ENCODE results near the gene ICAM2. TPM values are rescaled to one million over a fixed set of nuclear protein-coding genes. Genes with fewer than 3 reads are reported as not detected.

The ICAM2 gene
- 10 to 100 TPM; 25.2 to 70.2 (median 32.4) TPM for total RNA-seq
- polyA plus RNA-seq, result 100 to 1,000 TPM in 1 of 2 donors, 10 to 100 TPM in 1; 83.9 to 117 TPM
- long read RNA-seq, donor 1, transcript ICAM2-203 (4 exons, 1,221 nt), result minor isoform, 8 of 27 reads
- long read RNA-seq, donor 1, transcript ICAM2-208 (5 exons, 1,103 nt), result major isoform, 14 of 27 reads
- long read RNA-seq, donor 1, partial matches to known transcripts, result 4 of 27 reads
- long read RNA-seq, donor 1, other reads (novel, unspliced or antisense), result 0 of 27 reads
- long read RNA-seq, donor 2, transcript ICAM2-208 (5 exons, 1,103 nt), result major isoform, 19 of 35 reads
- long read RNA-seq, donor 2, transcript ICAM2-203 (4 exons, 1,221 nt), result minor isoform, 9 of 35 reads
- long read RNA-seq, donor 2, partial matches to known transcripts, result 3 of 35 reads
- long read RNA-seq, donor 2, other reads (novel, unspliced or antisense), result 4 of 35 reads
- long read RNA-seq, donor 3, transcript ICAM2-203 (4 exons, 1,221 nt), result major isoform, 23 of 50 reads
- long read RNA-seq, donor 3, transcript ICAM2-208 (5 exons, 1,103 nt), result minor isoform, 14 of 50 reads
- long read RNA-seq, donor 3, partial matches to known transcripts, result 2 of 50 reads
- long read RNA-seq, donor 3, other reads (novel, unspliced or antisense), result 7 of 50 reads

GRCh38 chr17:64020056-64020766 is at the start of gene ICAM2:
ICAM2 (minus strand) TSS chr17:64020633; CDS start chr17:64006691, 13,942 bp downstream.
- 16 to 22% methylated on average over 23 of the region's 23 CpGs for WGBS, 2 donors
- peak within 1 kb of the TSS; percentile 23 to 70 (median 58) for H3K4me3 ChIP-seq
- H3K36me3 ChIP-seq, result no peaks in the 10 kb centered on the region
- ATAC-seq (peak; percentile 85 to 96 (median 93)), DNase-seq (peak; percentile 63 to 85)
- no peaks in the 10 kb centered on the region for H3K27me3 ChIP-seq
- H3K4me1 ChIP-seq, result peaks cover 0 to 62% (median 26%) of the 10 kb centered on the region in 9 donors
- intact Hi-C loops (cut with DNase I), result loop anchor here in 3 of 10 donors (2.0 to 10.0 kb wide), 3 partner anchors 15 to 265 kb away; partner anchors contain the start of genes CSHL1 (in 1 of the 3) and GH1 (in 1 of the 3)
- no peaks in the 10 kb centered on the region for H3K9me3 ChIP-seq
- no peak for TF ChIP-seq CTCF (IDR thresholded peaks at IDR 0.05)
- H3K27ac ChIP-seq, result peak within 1 kb of the TSS; percentile 75 to 97 (median 86)

- intact Hi-C loops (cut with DNase I), result loop anchor here in 1 of 10 donors (10.0 kb wide), 1 partner anchor 55 kb away; no protein-coding TSS in a partner anchor
- no peak for TF ChIP-seq CTCF (IDR thresholded peaks at IDR 0.05)
- Histone ChIP-seq H3K9me3 (peaks cover 0 to 23% (median 13%) of the 10 kb centered on the region in 11 donors), H3K36me3 (peaks cover 0 to 96% (median 50%) of the 10 kb centered on the region in 9 donors), H3K27me3 (no peaks in the 10 kb centered on the region), H3K4me1 (peaks cover 0 to 28% (median 8%) of the 10 kb centered on the region in 9 donors), H3K4me3 (no peak overlapping the region), H3K27ac (no peak overlapping the region)
- 98 to 99% methylated on average over 3 of the region's 3 CpGs for WGBS, 2 donors
- DNase-seq (no peak), ATAC-seq (no peak)
Observed at GRCh38 chr17:64070213-64070612, 49.8 kb upstream of the ICAM2 start.

- Histone ChIP-seq H3K36me3 (peaks cover 0 to 98% (median 50%) of the 10 kb centered on the region in 9 donors), H3K4me3 (no peak overlapping the region), H3K27ac (no peak overlapping the region), H3K27me3 (no peaks in the 10 kb centered on the region), H3K4me1 (peaks cover 0 to 18% (median under 1%) of the 10 kb centered on the region in 9 donors), H3K9me3 (peaks cover 0 to 23% (median 13%) of the 10 kb centered on the region in 11 donors)
- 96 to 100% methylated on average over 1 of the region's 1 CpG for WGBS, 2 donors
- ATAC-seq, result no peak
- intact Hi-C loops (cut with DNase I), result loop anchor here in 2 of 10 donors (10.0 kb wide), 2 partner anchors 46 to 66 kb away; partner anchors contain the start of gene ERN1 (in 1 of the 2)
- no peak for TF ChIP-seq CTCF (IDR thresholded peaks at IDR 0.05)
- DNase-seq, result no peak
Observed at GRCh38 chr17:64069143-64069542, 48.7 kb upstream of the ICAM2 start.
